Jurkat, Clone E6-1 (cell line): ENCODE measurements around the gene TMEM129.
"Not testable (repeated sequence)": the region's sequence is repeated elsewhere in the genome, so short reads cannot be mapped to it uniquely, and the experiment has no call there.

Experiments
- DNase-seq: peaks from one replicate; pipeline ENCODE4 v3.0.0-alpha.2; 2011; ENCODE audit warnings: low read depth, low spot score
- H3K4me3 ChIP-seq: 2 replicates; pipeline ENCODE4 v1.5.1; 2011; ENCODE audit warnings: mild to moderate bottlenecking, low read length, control low read depth, moderate library complexity

The TMEM129 gene

DNA sequence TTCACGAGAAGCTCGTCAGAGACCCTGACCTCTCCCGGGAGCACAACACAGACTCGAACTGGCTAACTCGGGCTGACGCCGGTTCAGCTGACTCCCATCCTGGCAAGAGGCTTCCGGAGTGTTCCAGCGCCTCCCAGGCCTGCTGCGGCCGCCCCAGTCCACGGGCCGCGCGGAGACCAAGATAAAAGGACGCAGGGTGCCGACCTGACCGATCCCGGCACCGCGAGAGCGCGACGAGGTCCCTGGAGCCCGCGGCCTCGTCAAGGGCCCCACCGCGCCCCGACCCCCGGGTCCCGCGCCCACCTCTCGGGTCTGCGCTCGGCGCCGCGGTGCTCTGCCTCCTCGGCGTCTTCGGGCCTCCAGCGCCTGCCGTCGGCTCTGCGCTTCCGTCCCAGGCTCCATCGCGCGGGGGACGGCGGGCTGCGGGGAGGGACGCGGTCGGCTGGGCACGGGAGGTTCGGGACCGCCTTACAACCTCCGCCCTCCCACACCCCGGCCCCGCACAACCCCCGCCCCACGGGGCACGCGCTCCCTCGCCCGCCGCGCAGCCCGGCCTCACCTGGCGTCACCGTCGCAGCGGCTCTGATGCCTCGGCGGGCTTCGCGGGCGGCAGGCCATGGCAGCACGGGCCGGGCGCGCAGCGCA is 9.4 kb downstream of the TMEM129 start:
- no peak for DNase-seq
- H3K4me3 ChIP-seq, result peak overlapping the region; percentile 99

DNA sequence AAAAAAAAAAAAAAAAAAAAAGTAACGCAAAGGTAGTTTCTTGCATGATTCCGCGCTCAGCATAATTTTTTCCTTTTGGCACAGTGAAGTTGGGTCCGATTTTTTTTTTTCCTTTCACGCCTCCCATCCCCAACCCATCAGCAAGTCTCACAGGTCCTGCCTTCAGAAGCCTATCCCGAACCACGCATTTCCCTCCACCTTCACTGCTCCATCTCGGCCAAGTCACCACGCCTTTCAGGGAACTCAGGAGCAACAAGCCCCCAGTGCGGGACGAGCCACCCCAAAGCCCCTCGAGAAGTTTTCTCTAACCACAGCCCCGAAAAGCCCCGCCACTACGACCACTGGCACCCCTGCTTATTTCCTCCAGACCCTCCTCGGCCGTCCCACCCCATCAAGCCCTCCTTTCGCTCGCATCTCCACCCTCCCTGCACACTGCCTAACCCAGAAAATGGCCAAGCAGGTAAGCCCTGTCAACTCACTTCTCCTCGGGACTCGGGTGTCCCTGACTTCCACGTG is 10.0 kb downstream of the TMEM129 start:
- peak overlapping the region; percentile 99 for H3K4me3 ChIP-seq
- DNase-seq, result no peak

DNA sequence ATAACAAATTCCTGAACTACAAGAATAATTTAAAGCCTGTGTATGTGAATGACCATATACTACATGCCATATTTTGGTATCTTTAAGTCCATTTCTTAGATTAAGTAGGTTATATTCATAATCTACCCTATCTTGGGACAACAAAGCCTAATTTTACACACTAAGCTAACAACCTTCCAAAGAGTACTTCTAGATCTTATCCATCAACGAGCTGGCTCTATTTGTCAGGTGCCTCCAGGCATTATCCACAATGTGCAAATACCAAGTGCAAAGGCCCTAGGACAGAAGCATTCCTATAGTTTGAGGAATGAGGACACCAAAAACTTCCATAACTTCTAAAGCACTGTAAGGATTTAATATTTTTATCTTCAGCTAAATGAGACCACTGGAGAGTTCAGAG is 12.5 kb downstream of the TMEM129 start:
- DNase-seq, result no peak
- H3K4me3 ChIP-seq, result no peak overlapping the region

DNA sequence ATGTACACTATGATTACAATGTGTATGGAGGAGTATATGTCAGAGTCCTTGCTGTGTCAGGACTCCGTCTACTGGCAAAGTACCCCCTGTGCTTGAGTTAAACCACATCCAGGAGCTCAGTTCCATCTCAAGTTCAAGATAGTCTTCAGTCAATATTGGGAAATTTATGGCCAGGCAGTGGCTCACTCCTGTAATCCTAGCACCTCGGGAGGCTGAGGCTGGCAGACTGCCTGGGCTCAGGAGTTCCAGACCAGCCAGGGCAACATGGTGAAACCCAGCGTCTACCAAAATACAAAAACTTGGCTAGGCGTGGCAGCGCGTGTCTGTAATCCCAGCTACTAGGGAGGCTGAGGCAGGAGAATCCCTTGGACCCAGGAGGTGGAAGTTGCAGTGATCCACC is 14.8 kb downstream of the TMEM129 start:
- no peak overlapping the region for H3K4me3 ChIP-seq
- no peak for DNase-seq

DNA sequence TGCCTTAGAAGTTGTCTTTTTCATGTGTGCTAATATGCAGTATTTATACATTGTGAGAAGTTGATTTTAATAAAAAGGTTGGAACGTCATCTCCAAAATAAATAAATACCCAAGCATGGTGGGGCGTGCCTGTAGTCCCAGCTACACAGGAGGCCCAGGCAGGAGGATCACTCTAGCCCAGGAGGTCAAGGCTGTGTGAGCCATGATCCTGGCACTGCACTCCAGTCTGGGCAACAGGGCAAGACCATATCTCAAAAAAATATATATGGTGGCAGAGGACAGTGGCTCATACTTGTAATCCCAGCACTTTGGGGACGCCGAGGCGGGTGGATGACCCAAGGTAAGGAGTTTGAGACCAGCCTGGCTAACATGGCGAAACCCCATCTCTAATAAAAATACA is 15.4 kb downstream of the TMEM129 start:
- no peak overlapping the region for H3K4me3 ChIP-seq
- DNase-seq, result no peak

DNA sequence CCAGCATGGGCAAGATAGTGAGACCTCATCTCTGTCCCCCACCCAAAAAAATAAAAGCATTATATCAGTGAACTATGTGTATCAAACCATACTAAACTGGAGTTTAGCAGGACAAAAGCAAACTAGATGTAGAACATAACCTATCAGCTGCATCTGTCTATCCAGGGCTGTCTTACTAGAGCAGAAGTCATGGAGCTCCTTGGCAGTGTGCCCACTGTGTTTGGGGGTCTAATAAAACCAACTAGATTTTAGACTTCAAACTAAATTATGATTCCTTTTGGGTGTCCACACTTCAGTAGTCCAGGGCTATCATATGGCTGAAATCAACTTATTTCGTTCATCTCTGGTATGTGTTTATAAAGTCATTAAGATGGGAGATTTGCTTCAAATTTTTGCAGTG is 17.3 kb downstream of the TMEM129 start:
- no peak overlapping the region for H3K4me3 ChIP-seq
- DNase-seq, result no peak

DNA sequence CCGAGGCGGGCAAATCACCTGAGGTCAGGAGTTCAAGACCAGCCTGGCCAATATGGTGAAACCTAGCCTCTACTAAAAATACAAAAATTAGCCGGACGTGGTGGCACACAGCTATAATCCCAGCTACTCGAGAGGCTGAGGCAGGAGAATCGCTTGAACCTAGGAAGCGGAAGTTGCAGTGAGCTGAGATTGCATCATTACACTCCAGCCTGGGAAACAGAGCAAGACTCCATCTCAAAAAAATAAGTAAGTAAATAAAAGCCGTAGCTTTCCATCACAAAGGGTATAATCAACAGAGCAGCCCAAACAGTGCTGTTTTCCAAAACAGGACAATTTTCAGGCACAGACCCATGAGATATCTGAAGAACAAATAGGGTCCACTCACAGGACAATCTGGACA is 19.5 kb downstream of the TMEM129 start:
- DNase-seq, H3K4me3 ChIP-seq: not testable (repeated sequence)

DNA sequence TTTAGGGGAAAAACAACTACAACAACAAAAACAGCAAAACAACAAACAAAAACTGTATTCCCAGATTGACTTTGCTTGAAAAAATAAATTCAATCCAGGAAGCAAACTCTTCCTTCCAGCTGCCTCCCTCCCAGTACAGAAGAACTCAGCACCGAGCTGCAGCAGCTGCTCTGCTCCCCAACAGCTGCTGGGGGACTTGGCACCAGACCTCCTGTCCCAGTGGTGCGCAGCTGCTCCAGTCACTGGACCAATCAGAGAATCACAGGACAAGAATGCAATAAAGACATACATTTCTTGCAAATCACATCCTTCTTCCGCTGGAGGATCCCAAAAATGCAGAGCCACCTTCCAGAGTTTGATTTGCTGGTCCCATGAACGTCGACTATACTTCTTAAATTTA is 25.2 kb downstream of the TMEM129 start:
- no peak for DNase-seq
- no peak overlapping the region for H3K4me3 ChIP-seq

DNA sequence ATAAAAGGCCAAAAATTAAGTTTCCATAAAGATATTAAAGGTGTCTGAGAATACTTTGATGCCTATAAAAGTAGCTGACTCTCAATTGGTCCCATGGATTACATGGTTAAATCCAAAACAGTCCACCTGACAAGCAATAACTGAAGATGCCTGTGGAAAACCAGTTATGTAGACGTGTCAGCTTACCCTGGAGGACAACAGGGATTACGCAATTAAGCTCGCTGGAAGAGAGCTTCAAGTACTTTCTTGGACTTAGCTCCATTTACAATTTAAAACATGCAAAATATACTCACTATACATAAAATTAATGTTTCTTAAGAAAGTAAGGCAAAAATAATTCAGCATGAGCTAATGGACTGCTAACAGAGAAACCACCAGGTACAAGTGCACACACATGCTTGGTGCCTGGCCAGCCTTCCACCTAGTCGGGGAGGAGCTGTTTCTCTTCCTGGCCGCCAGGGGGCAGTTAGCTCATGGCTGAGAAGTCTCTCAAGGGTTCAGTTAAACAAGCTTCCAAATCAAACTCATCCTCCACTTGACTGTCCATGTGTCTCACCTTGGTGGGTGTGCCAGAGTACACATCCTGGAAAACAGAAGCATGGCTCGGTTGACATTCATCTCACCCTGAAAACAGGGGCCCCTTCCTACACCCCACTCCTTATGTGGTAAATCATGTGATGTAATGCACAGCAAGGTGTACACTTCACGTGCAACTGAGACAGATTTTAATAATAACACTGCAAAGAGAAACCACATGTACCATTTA is 27.8 kb downstream of the TMEM129 start:
- H3K4me3 ChIP-seq, result no peak overlapping the region
- peak; percentile 69 for DNase-seq

DNA sequence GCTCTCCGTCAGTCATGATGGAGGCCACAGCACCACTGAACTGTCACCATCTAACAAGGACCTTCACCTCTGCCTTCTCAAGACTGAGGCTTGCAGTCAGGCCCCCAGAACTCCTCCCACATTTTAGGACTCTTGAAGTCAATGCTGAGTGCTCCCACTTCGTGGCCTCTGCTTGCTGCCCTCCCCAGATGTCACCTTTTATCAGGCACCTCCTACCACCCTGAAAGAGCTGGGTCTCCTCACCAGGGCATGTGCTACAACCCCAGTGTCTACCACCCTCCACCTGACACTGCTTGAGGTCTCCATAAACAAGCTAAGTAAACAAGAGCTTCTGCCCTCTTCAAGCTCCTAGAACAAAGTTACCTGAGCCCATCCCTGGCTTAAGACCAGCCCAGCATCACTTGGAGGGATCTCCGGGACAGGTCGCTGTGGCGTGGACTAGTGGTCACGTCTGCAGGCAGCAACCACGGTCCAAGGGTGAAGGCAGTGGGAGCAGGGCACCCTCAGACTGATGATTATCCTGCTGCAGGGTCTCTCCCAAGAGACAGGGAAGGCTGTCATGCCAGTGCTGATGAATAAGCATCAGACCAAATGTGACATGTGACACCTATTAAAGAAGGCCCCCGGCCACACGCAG is 29.3 kb downstream of the TMEM129 start:
- H3K4me3 ChIP-seq, result no peak overlapping the region
- no peak for DNase-seq

DNA sequence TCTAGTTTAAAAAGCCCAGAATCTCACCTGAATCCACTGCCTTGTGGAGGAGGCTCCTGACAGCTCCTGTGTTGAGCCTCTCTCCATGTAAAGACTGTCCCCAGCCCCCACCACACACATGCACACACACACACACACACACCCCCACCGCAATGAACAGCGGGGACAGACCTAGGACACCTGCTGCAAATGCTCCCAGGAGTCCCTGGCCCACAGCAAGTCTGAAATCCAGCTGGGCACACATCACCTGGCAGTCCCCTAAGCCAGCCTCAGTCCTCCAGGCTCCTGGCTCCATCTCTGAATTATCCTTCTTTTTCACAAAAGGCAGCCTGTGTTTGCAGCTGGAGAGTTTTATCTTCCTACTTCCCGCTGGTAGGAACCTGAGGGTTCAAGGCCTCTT is 30.4 kb downstream of the TMEM129 start:
- H3K4me3 ChIP-seq, result no peak overlapping the region
- DNase-seq, result no peak

DNA sequence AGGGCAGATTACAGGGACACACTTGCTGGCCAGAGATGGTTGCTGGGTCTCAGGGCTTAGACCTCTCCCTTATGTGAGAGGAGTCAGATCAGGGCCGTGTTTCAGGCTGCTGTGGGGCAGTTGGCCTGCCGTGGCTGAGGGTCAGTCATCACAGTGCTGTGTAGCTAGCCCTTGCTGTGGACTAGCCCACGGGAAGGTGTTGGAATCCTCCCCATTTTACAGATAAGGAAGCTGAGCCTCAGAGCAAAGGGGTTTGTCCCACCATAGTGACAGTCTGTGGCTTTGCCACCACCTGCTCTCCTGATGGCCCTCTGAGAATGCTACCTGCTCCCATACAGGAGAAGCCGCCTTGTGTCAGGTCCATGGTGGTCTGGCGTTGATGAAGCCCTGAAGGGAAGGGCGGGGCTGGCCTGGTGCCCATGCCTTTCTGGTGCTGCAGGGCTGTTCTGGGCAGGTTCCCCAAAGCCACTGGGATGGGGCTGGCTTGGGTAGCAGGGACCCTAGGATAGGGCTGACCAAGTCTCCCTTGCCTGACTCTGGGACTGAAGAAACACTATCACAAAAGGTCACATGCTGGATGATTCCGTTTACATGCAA is 34.6 kb downstream of the TMEM129 start:
- DNase-seq, result no peak
- H3K4me3 ChIP-seq, result no peak overlapping the region

DNA sequence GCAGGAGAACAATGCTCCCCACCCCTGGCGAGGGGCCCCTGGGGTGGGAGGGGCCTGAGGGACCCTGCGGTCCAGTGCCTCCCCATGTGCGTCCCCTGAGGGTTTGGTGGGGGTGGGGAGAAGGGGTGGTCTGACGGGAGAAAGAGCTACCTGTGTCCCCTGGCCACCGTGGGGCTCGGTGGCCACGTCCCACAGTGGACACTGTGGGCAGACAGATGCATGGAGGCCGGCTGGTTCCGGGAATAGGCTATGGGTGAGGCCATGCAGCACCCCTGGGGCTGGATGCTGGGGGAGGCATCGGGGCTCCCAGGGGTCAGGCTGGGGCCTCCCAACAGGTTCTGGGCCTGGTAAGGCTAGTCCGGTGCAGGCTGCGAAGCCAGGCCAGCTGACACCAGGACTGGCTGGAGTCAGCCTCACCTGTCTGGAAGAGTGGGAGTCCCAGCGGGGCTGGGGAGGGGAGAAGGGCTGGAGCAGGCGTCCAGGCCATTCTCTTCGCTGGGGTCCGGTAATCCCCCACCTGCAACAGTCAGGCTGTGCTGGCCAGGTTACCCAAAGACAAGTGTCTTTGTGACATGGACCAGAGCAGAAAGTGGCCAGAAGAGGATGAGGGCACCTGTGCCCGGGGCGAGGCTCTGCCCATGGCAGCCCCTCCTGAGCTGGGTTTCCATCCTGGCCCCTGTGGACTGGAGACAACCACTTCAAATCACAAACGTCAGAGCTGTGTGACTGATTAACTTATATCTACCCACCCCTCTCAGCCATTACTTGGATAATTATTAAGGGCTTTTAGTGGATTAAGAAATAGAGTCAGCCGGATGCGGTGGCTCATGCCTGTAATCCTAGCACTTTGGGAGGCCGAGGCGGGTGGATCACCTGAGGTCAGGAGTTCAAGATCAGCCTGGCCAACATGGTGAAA is 35.6 kb downstream of the TMEM129 start:
- no peak for DNase-seq
- no peak overlapping the region for H3K4me3 ChIP-seq

DNA sequence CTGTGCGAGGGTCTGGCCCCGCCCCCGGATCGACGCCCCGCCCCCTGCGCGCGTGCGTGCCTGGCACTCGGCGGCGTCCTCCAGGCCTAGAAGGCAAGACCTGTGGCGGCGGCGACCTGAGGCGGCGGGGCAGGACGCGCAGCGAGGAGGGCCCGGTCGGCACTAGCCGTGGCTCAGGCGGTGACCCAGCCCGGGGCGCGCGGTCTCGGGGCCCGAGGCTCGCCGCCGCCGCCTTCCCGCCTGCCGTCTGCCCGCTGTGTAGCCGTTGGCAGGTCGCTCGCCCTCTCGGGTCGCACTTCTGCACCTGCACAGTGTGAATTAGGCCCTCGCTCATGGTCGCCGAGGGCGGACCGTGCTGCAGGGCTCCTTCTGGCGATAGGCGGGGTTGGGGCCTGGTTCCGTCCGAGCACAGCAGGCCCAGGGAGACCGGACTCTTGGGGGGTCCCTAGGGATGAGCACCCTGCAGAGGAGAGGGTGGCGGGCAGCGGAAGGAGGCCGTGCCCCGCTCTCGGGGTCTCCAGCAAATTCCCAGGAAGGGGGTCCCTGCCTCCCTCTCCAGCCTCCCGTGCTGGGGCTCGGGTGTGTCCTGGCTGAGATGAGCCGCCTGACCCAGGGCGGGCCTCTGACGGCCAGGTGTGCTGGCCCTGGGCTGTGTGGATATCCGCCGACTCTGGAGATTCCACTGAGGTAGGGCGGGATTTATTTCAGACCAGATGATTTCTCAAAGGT is 36.5 kb downstream of the TMEM129 start:
- DNase-seq, result no peak
- peak overlapping the region; percentile 11; the same call in 1 of the 2 replicates for H3K4me3 ChIP-seq

DNA sequence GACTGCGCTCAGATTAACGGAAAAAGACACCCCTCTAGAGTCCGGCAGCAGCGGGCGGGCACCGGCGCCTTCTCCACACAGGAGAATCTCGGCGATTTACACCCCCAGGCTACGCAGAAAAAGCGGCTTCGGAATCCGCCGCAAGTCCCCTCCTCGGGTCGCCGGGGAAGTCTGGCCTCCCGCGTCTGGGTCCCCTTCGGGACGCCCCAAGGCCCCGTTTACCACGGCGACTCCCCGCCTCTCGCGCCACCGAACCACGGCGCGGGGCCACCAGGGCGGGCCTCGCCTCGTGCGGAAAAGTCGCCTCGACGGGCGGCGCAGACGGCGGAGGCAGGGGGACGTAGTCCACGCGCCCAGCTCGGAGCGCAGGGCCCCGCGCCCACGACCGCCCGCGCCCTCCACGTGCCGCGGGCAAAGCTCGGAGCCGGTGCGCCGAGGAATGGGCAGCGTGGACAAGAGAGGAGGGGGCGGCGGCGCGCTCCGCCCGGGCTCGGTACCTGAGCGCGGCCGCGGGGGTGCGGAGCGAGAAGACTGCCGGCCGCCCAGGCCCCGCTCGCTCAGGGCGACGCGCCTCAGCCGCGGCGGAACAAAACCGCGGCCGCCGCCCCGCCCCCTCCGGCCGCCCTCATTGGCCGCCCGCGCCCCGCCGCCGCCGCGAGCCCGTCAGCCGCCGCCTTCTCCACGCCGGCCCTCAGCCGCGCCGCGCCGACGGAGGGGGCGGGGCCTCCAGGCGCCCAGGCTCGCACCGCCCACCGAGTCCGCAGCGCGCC is 37.2 kb downstream of the TMEM129 start, which contains the start of gene FAM53A:
Gene FAM53A (minus strand): TSS at position 578 of the 770 bp plus-strand sequence. CDS start 15,572 bp downstream, outside the sequence.
- H3K4me3 ChIP-seq, result peak within 1 kb of the TSS; percentile 43
- DNase-seq, result peak; percentile 51

DNA sequence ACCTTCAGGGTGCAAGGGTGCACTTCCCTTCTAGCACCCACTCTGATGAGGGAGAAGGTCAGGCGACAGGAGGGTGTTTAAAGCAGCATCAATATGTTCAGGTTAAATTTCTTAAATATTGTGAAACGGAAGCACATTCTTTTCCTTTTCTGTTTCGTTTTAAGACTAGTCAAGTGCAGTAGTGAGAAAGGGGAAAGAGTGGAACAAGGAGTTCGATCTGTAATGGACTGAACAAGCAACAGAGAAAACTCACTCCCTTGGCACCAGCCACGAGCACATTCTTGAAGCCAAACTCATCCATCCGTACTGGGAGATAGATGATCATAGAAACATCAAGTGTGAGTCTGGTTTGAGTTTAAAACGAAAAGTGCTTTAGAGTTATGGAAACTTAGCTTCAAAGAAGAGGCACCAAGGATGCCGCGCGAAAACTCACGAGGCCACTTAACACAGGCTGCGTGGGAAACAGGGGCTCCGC is 37.8 kb downstream of the TMEM129 start:
- peak overlapping the region; percentile 43 for H3K4me3 ChIP-seq
- DNase-seq, result no peak

DNA sequence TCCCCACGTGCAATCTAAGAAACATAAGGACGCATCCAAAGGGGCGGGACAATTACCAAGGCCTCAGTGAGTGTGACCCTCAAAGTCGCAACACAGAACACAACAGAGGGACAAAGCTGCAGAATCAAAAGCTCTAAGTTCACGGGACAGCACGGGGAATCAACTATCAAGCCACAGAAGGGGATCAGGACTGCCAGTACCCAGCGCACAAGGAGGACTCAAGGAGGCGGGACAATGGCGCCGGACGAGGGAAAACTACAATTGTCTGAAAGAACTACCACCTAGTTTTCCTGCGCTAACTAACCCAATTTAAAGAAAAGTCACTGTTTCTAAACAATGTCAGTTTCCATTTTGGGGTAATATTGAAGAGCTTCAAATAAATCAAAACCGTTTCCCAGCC is 38.3 kb downstream of the TMEM129 start:
- no peak for DNase-seq
- H3K4me3 ChIP-seq, result no peak overlapping the region
